Peyer's patch (tissue), 4 donors: ENCODE data around the gene KRT3.

ENCODE experiments used
- POLR2A ChIP-seq, 2 donors: fragments of 450-650 bp; IDR thresholded peaks; one replicate each; pipeline ENCODE4 v1.5.1; 2017; ENCODE audit warnings: antibody characterized with exemption in 2 of 2, mild to moderate bottlenecking in 2 of 2, moderate library complexity in 2 of 2
- TF ChIP-seq, protein P1 (sequence below), 6 experiments: fragments of 450-650 bp in 4 of 6; fragments of 200-600 bp in 2 of 6; sonication (generic) in 1 of 6; IDR thresholded peaks; one replicate each; pipeline ENCODE4 v1.5.1; 2017 to 2019; ENCODE audit warnings: antibody characterized with exemption in 6 of 6, mild to moderate bottlenecking in 3 of 6, moderate library complexity in 1 of 6

DNA sequence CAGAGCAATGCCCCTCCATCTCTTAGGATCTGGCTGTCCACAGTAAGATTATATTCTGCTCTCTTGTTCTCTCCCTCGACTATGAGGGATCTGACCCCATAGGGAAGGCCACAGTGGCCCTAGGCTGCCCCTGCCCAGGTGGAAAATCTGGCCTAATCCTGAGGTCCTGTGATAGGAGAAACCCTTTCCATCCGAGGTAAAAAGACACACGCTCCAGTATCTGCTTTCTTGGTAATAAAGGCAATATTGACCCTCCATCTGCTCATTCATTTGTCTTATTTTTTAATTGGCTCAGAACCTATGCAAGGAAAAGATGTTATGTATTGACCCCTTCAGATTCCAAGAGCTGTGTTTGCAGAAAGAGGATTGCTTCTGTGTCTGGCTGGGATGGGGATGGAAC is 28.5 kb downstream of the KRT3 start:
- TF ChIP-seq, protein P1, sequence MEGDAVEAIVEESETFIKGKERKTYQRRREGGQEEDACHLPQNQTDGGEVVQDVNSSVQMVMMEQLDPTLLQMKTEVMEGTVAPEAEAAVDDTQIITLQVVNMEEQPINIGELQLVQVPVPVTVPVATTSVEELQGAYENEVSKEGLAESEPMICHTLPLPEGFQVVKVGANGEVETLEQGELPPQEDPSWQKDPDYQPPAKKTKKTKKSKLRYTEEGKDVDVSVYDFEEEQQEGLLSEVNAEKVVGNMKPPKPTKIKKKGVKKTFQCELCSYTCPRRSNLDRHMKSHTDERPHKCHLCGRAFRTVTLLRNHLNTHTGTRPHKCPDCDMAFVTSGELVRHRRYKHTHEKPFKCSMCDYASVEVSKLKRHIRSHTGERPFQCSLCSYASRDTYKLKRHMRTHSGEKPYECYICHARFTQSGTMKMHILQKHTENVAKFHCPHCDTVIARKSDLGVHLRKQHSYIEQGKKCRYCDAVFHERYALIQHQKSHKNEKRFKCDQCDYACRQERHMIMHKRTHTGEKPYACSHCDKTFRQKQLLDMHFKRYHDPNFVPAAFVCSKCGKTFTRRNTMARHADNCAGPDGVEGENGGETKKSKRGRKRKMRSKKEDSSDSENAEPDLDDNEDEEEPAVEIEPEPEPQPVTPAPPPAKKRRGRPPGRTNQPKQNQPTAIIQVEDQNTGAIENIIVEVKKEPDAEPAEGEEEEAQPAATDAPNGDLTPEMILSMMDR (IDR thresholded peaks at IDR 0.05), result no peak
- no peak for TF ChIP-seq POLR2A (IDR thresholded peaks at IDR 0.05)
